Muscle of leg (tissue), 11 donors: Measurements from ENCODE around the gene PITPNM3. TPM values are rescaled to one million over a fixed set of nuclear protein-coding genes. Genes with fewer than 3 reads are reported as not detected.

ENCODE experiments used
- DNase-seq: peaks from one replicate; pipeline ENCODE4 v3.0.0; 2013
- H3K27ac ChIP-seq: one replicate; pipeline ENCODE4 v1.5.1; 2013; ENCODE audit warnings: mild to moderate bottlenecking, low read length, control low read depth
- H3K27me3 ChIP-seq: one replicate; pipeline ENCODE4 v1.6.1; 2013; ENCODE audit warnings: low read length; ENCODE audit not compliant: control insufficient read depth, insufficient read depth
- H3K36me3 ChIP-seq: one replicate; pipeline ENCODE4 v1.6.1; 2013; ENCODE audit warnings: low read length; ENCODE audit not compliant: control insufficient read depth, insufficient read depth
- H3K4me1 ChIP-seq: one replicate; pipeline ENCODE4 v1.6.1; 2013; ENCODE audit warnings: low read length; ENCODE audit not compliant: control insufficient read depth, insufficient read depth
- H3K4me3 ChIP-seq: one replicate; pipeline ENCODE4 v1.5.1; 2013; ENCODE audit warnings: low read length, control low read depth
- H3K9me3 ChIP-seq: replicated peaks from 2 replicates; pipeline ENCODE4 v1.6.1; 2013; ENCODE audit warnings: low read depth, low read length; ENCODE audit not compliant: control insufficient read depth
- WGBS: methylation state at CpG from one replicate; pipeline ENCODE4 v1.1.5; 2013; ENCODE audit warnings: missing lambda C conversion rate; ENCODE audit not compliant: insufficient coverage; 5-methylcytosine and 5-hydroxymethylcytosine counted together
- polyA plus RNA-seq, 8 donors: library from polyadenylated mRNA; unstranded; fragments of 120-200 nt; gene quantifications; one replicate each; pipeline versions ENCODE4 v1.2.1 to v1.2.3, GENCODE V29; 2013; ENCODE audit warnings: inconsistent platforms in 1 of 8, low replicate concordance in 1 of 8; ENCODE audit not compliant: insufficient read length in 8 of 8, insufficient read depth in 1 of 8
- total RNA-seq: library from RNA; stranded (reverse); fragments of 120-200 nt; gene quantifications from one replicate; pipeline ENCODE4 v1.2.4, GENCODE V29; 2013

Gene PITPNM3
- total and polyA plus RNA-seq, 9 donors: 2.1 to 6.2 (median 4.2) TPM

GRCh38 chr17:6512552-6512951 lies 43.8 kb downstream of the PITPNM3 start:
- H3K4me1 ChIP-seq: peaks cover 27% of the 10 kb centered on the region
- no peaks in the 10 kb centered on the region for H3K9me3 ChIP-seq
- no peaks in the 10 kb centered on the region for H3K36me3 ChIP-seq
- no CpG with 5 or more reads among the region's 2 CpGs for WGBS
- H3K27me3 ChIP-seq: no peaks in the 10 kb centered on the region
- H3K27ac ChIP-seq: no peak overlapping the region
- no peak overlapping the region for H3K4me3 ChIP-seq
- no peak for DNase-seq

GRCh38 chr17:6510321-6510977 lies 45.9 kb downstream of the PITPNM3 start:
- Histone ChIP-seq H3K36me3 (no peaks in the 10 kb centered on the region), H3K4me3 (no peak overlapping the region), H3K27ac (no peak overlapping the region), H3K27me3 (no peaks in the 10 kb centered on the region), H3K9me3 (no peaks in the 10 kb centered on the region), H3K4me1 (peaks cover 40% of the 10 kb centered on the region)
- DNase-seq: no peak
- 57% methylated on average over 9 of the region's 9 CpGs for WGBS

GRCh38 chr17:6509921-6510320 lies 46.4 kb downstream of the PITPNM3 start:
- Histone ChIP-seq H3K4me3 (no peak overlapping the region), H3K4me1 (peaks cover 42% of the 10 kb centered on the region), H3K9me3 (no peaks in the 10 kb centered on the region), H3K36me3 (no peaks in the 10 kb centered on the region), H3K27ac (no peak overlapping the region), H3K27me3 (no peaks in the 10 kb centered on the region)
- 13% methylated on average over 1 of the region's 4 CpGs for WGBS
- DNase-seq: no peak

GRCh38 chr17:6509031-6509771 lies 47.2 kb downstream of the PITPNM3 start:
- Histone ChIP-seq H3K27ac (no peak overlapping the region), H3K4me3 (no peak overlapping the region), H3K36me3 (no peaks in the 10 kb centered on the region), H3K9me3 (no peaks in the 10 kb centered on the region), H3K4me1 (peaks cover 42% of the 10 kb centered on the region), H3K27me3 (no peaks in the 10 kb centered on the region)
- DNase-seq: peak; percentile 32
- WGBS: 64% methylated on average over 9 of the region's 11 CpGs

GRCh38 chr17:6508519-6509030 lies 47.8 kb downstream of the PITPNM3 start:
- peak overlapping the region; percentile 3 for H3K27ac ChIP-seq
- no peak overlapping the region for H3K4me3 ChIP-seq
- peak; percentile 49 for DNase-seq
- H3K4me1 ChIP-seq: peaks cover 42% of the 10 kb centered on the region
- 57% methylated on average over 13 of the region's 15 CpGs for WGBS
- H3K9me3 ChIP-seq: no peaks in the 10 kb centered on the region
- no peaks in the 10 kb centered on the region for H3K27me3 ChIP-seq
- H3K36me3 ChIP-seq: no peaks in the 10 kb centered on the region

GRCh38 chr17:6508016-6508415 lies 48.3 kb downstream of the PITPNM3 start:
- H3K27ac ChIP-seq: no peak overlapping the region
- no peaks in the 10 kb centered on the region for H3K27me3 ChIP-seq
- H3K9me3 ChIP-seq: no peaks in the 10 kb centered on the region
- peaks cover 42% of the 10 kb centered on the region for H3K4me1 ChIP-seq
- no peaks in the 10 kb centered on the region for H3K36me3 ChIP-seq
- 60% methylated on average over 12 of the region's 12 CpGs for WGBS
- DNase-seq: no peak
- H3K4me3 ChIP-seq: no peak overlapping the region

GRCh38 chr17:6507535-6507934 lies 48.8 kb downstream of the PITPNM3 start:
- no peaks in the 10 kb centered on the region for H3K9me3 ChIP-seq
- H3K4me1 ChIP-seq: peaks cover 42% of the 10 kb centered on the region
- no peak overlapping the region for H3K4me3 ChIP-seq
- H3K36me3 ChIP-seq: no peaks in the 10 kb centered on the region
- H3K27me3 ChIP-seq: no peaks in the 10 kb centered on the region
- WGBS: 75% methylated on average over 1 of the region's 7 CpGs
- peak; percentile 73 for DNase-seq
- no peak overlapping the region for H3K27ac ChIP-seq

- WGBS: no CpG with 5 or more reads among the region's 5 CpGs
- no peaks in the 10 kb centered on the region for H3K36me3 ChIP-seq
- H3K27me3 ChIP-seq: no peaks in the 10 kb centered on the region
- no peaks in the 10 kb centered on the region for H3K9me3 ChIP-seq
- no peak for DNase-seq
- H3K4me1 ChIP-seq: peaks cover 42% of the 10 kb centered on the region
- H3K27ac ChIP-seq: no peak overlapping the region
- H3K4me3 ChIP-seq: no peak overlapping the region
Measured at GRCh38 chr17:6506679-6507231, 49.6 kb downstream of the PITPNM3 start.

GRCh38 chr17:6505425-6506142 lies 50.8 kb downstream of the PITPNM3 start:
- no peaks in the 10 kb centered on the region for H3K27me3 ChIP-seq
- no peaks in the 10 kb centered on the region for H3K36me3 ChIP-seq
- no peak overlapping the region for H3K4me3 ChIP-seq
- peaks cover 38% of the 10 kb centered on the region for H3K4me1 ChIP-seq
- WGBS: 77% methylated on average over 11 of the region's 12 CpGs
- no peak for DNase-seq
- no peak overlapping the region for H3K27ac ChIP-seq
- no peaks in the 10 kb centered on the region for H3K9me3 ChIP-seq
